GM19193 (cell line): Measurements from ENCODE around the gene RPS6KB2.

ENCODE experiments used
- POLR2A ChIP-seq: IDR thresholded peaks from 4 replicates; pipeline ENCODE4 v1.6.1; 2011; ENCODE audit not compliant: insufficient read depth, insufficient read length; ENCODE audit errors: extremely low read depth

The RPS6KB2 gene

DNA sequence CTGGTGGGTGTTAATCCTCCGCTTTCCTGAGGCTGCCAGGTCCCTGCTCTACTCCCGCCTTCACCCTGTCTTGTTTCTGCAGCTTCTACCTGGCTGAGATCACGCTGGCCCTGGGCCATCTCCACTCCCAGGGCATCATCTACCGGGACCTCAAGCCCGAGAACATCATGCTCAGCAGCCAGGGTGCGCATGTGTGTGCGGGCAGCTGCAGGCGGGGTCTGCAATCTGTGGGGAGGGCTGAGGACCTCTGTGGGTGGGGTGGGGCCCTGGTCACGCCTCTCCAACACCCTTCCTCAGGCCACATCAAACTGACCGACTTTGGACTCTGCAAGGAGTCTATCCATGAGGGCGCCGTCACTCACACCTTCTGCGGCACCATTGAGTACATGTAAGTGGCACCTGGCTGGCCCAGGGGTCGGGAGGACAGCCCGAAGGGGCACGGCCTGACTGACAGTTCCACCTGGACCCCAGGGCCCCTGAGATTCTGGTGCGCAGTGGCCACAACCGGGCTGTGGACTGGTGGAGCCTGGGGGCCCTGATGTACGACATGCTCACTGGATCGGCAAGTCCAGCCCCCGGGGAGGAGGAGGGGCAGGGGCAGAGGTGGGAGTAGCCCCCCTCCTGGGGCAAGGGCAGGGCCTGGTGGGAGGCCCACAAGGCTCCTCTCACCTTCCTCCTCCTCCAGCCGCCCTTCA, 4.5 kb downstream of the RPS6KB2 start:
- peak; percentile 36 for TF ChIP-seq POLR2A

DNA sequence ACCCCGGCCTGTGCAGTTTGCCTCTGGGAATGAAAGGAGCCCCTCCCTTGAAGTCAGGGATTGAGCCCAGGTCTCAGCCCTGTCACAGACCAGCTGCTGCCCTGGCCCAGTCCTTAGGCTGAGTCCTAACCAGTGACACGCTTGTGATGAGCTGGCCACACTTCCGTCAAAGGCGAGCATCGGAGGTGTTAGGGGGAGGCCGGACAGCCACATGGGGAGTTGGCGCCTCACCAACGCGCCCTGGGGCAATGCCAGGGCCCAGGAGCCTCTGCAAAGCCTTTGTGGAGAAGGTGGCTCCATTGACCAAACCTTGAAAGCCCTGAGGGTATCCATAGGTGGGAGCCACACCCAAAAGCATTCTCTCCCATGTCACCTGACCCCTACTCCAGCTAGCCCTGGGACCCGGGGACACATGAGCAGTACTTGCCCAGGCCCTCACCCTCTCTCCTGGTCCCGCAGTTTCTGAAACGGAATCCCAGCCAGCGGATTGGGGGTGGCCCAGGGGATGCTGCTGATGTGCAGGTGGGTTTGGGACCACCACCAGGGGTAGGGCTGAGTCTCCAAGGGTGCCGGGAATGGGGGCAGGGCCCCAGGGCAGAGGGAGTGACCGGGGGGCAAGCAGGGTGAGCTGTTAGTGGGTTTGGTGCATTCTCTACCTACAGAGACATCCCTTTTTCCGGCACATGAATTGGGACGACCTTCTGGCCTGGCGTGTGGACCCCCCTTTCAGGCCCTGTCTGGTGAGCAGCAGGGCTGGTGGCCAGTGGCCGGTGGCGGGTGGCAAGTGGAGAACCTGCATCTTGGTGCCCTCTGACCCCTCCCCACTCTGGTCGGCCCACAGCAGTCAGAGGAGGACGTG, 5.5 kb downstream of the RPS6KB2 start:
- no peak for TF ChIP-seq POLR2A

DNA sequence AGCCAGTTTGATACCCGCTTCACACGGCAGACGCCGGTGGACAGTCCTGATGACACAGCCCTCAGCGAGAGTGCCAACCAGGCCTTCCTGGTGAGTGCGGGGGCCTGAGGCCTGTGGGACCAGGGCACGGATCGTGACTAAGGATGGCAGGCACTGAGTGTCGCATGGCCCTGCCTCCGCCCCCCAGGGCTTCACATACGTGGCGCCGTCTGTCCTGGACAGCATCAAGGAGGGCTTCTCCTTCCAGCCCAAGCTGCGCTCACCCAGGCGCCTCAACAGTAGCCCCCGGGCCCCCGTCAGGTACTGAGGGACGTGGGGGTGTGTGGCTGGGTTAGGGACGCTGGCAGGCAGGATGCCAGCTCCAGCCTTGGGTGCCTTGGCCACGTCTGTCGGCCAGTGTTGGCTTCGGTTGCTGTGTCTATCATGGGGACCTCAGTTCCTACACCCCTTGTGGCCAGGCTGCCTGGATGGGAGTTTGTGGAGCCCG, 6.1 kb downstream of the RPS6KB2 start:
- peak; percentile 76 for TF ChIP-seq POLR2A

- TF ChIP-seq POLR2A: no peak
These were observed 6.9 kb downstream of the RPS6KB2 start for GRCh38 chr11:67435031-67435726.

GRCh38 chr11:67435727-67436458, 7.6 kb downstream of the RPS6KB2 start:
- TF ChIP-seq POLR2A: peak; percentile 68

GRCh38 chr11:67436459-67437081, 8.3 kb downstream of the RPS6KB2 start:
- TF ChIP-seq POLR2A: peak; percentile 78

- peak; percentile 94 for TF ChIP-seq POLR2A
These were observed 9.0 kb downstream of the RPS6KB2 start, which contains the start of gene PTPRCAP for GRCh38 chr11:67437082-67437808. Gene PTPRCAP, minus strand, starts transcription at chr11:67437682. Its CDS starts 63 bp downstream, at chr11:67437619.

DNA sequence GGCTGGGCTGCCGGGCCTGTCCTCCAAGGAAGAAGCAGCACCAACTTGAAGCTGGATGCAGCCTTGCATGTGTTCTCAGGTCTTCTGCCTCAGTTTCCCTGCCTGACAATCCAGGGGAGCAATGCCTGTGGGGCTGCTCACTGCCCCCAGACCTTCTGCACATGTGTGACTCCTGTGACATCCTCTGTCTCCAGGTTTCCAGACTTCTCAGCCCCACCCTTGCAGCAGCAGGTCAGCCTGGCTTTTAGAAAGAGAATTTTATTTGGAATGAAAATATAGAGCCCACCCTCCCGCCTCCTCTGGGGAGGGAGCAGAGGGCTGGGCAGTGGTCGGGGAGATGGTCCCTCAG, 9.5 kb downstream of the RPS6KB2 start:
- TF ChIP-seq POLR2A: no peak

DNA sequence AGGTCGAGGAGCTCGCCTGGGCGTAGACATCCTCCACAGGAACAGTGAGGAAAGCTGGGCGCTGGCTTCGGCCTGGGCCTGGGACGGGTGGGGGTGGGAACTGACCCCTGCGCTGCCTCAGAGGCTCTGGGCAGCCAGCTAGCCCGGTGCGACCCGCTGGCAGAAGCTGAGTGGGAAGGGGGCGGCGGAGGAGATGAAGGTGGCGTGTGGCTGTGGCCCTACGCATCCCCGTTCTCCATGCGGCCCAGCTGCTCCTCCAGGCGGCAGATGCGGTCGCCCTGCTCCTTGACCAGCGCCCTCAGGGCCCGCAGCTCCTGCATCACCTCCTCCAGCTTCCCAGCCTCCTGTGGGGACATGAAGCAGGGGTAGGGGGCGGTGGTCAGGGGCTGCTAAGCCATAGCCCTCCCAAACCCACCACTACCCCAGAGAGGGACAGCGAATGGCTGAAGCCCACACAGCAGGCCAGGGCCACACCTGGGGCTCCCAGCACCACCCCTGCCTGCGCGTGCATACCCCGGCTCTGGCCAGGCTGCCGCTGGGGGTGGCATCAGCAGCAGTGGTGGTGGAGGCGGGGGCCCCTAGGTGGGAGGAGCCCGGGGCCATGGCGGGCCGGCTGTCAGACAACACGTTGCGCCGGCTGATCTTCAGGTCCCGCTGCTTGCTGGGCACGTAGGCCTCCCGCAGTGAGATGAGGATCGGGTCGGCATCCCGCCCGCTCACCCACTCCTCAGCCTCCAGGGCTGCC, 10.0 kb downstream of the RPS6KB2 start:
- TF ChIP-seq POLR2A: peak; percentile 74

GRCh38 chr11:67439321-67440228, 11.3 kb downstream of the RPS6KB2 start:
- TF ChIP-seq POLR2A: no peak

DNA sequence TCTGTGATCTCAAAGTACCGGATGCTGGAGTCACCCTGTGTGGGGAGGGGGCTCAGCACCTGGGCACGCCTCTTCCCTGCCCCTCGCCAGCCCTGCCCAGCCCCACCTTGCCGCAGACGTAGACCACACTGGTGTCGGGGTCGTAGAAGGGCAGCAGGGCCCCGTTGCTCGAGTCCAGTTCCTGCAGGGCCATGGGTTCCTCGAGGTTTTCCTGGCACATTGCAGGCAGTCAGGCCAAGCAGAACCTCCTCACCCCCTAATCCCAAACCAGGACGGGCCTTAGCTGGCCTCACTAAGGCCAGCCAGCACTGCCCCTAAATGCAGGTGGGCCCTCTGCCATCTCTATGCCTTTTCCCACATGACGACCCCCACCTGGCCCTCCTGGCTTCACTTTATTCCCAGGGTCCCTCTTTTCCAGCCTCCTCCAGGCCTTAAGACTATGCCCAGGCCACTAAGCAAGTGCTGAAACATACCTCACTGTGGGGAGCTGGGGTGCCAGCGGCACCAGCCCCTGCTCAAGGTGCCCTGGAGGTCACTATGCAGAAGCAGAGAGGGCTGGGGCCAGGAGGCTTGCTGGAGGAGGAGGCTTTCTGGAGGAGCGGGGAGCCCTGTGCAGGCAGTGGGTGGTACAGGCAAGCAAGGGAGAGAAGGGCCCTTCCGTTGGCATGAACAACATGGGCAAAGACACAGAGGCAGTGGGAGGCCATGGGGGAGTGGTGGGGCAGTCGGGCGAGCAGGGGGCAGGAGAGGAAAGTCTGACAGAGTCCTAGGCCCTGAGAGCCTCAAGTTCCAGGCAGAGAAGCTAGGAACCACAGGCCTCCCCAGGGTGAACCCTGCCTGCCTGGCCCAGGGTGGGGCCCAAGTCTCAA, 12.2 kb downstream of the RPS6KB2 start:
- no peak for TF ChIP-seq POLR2A

DNA sequence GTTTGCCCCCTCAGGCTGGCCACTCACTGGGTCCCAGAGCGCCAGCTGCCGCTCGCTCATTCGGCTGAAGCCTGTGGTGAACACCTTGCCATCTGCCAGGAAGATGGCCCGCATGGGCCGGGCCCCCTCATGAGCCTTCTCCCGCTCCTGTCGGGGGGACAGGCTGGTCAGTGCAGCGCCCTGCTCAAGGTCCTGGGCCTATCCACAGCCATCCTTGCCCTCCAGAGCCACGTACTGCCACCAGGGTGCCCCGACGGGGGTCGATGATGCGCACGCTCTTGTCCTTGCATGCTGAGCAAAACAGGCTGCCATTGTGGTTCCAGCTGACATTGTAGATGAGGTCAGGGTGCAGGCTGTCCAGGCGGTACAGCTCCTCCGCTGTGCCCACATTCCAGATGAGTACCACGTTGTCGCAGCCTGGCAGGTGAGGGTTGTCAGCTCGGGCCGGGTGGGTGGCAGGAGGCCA, 12.8 kb downstream of the RPS6KB2 start:
- TF ChIP-seq POLR2A: peak; percentile 43
